ENCODE measurements around the gene TSSK6.
"Not testable (repeated sequence)": the region's sequence is repeated elsewhere in the genome, so short reads cannot be mapped to it uniquely, and the experiment has no call there.

DNA sequence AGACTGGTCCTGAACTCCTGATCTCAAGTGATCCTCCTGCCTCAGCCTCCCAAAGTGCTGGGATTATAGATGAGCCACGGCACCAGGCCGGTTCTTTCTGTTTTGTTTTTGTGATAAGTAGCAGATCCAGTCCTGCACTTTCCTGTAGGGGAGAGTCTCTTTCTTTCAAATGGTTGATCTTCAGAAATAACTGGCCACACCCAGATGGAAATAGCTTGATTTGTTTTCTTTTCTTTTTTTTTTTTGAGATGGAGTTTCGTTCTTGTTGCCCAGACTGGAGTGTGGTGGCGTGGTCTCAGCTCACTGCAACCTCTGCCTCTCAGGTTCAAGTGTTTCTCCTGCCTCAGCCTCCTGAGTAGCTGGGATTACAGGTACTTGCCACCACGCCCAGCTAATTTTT is 43.2 kb downstream of the TSSK6 start:
- TF ChIP-seq, protein P1, sequence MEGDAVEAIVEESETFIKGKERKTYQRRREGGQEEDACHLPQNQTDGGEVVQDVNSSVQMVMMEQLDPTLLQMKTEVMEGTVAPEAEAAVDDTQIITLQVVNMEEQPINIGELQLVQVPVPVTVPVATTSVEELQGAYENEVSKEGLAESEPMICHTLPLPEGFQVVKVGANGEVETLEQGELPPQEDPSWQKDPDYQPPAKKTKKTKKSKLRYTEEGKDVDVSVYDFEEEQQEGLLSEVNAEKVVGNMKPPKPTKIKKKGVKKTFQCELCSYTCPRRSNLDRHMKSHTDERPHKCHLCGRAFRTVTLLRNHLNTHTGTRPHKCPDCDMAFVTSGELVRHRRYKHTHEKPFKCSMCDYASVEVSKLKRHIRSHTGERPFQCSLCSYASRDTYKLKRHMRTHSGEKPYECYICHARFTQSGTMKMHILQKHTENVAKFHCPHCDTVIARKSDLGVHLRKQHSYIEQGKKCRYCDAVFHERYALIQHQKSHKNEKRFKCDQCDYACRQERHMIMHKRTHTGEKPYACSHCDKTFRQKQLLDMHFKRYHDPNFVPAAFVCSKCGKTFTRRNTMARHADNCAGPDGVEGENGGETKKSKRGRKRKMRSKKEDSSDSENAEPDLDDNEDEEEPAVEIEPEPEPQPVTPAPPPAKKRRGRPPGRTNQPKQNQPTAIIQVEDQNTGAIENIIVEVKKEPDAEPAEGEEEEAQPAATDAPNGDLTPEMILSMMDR (IDR thresholded peaks at IDR 0.05; ENCODE audit: poor library complexity): not testable (repeated sequence)
- not testable (repeated sequence) for TF ChIP-seq EZH2 (IDR thresholded peaks at IDR 0.05; ENCODE audit: borderline replicate concordance)

Measured in hepatocyte (in vitro differentiated cells).